GM21619 (cell line): Measurements from ENCODE around the gene ZNF808.
"Not testable (repeated sequence)": the region's sequence is repeated elsewhere in the genome, so short reads cannot be mapped to it uniquely, and the experiment has no call there.

Experiments
- ATAC-seq: cut with Tn5 transposase; IDR thresholded peaks from one replicate; pipeline ENCODE4 v1.9.1; 2021; ENCODE audit not compliant: unreplicated experiment

Gene ZNF808

GRCh38 chr19:52527134-52527955 is at the start of gene ZNF808:
TSS of gene ZNF808 (plus strand) at chr19:52527668. CDS start at chr19:52543285, 15,617 bp downstream.
- ATAC-seq = peak; percentile 77

- not testable (repeated sequence) for ATAC-seq
These were observed 43.2 kb upstream of the ZNF808 start for GRCh38 chr19:52484111-52484743.

DNA sequence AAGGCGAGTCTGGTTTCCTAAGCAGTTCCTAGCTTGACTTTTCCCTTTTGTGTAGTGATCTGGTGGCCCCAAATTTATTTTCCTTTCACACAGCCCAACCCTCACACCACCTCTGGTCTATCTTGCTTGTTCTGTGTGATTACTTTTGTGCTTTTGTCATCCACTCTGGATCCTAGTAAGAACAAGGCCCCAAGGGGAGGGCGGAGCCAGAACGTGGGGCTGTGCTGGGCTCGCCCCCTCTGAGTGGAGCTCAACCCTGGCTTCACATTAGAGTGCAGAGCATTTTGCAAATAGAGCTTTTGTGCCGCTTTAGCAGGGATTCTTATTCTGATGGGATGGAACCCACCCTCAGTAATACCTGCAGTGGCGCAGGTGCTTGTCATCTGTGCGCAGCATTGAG is 42.4 kb upstream of the ZNF808 start:
- ATAC-seq = not testable (repeated sequence)

GRCh38 chr19:52485561-52486240 is 41.8 kb upstream of the ZNF808 start:
- not testable (repeated sequence) for ATAC-seq

DNA sequence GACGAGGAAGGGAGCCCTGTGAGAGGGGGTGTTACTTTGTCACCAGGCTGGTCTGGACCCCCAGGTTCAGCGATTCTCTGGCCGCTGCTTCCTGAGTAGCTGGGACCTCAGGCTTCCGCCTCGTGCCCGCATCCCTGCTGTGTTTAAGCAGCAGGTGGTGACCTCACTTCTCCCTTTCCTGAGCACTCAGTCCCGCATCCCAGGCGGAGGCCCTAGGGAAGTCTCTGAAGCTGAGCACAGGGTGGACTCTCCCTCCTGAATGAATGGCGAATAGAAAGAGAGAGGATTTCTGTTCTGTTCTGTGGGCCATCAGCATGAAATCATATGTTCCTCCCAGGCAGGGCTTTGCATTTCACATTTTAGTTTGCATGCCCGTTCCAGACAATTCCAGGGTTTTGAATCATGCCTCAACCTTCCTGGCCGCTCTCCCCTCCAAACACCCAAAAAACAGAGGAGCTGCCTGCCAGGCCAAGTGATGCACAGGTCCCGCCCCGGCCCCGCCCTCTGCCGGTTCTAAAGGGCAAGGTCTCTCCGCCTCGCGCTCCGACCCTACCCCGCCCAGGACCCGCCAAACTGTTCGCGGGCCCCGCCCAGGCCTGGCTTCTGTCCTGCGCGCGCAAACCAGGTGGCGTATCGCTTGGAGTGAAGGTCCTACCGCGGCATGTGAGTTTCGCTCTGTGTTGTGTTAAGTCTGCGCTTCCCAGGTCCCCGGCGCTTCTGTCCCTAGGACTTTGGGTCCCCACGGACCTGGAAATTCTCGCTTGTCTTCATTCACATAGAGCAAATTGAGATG is 35.1 kb upstream of the ZNF808 start:
- ATAC-seq = no peak

DNA sequence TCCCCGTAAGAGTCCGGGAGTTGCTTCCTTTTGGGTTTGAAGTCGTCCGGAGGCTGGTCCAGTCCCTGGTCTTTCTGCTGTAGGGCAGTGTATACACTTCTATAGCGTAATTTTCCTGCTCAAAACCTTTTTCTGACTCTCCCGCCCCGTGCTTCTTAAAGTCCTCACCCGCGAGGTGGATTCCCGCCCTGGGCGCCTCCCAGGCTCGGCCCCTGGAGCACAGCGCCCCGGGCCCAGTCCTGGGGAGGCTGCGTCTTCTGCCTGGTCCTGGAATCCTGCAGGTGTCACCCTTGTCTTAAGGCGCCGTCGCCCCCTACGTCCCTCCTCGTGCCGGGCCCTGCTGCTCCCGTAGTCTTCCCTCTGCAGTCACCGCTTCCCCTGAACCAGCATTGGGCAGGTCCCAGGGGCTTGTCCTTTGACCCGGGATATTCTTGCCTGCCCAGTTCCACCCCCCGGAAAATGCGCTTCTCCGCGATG is 34.4 kb upstream of the ZNF808 start:
- no peak for ATAC-seq

DNA sequence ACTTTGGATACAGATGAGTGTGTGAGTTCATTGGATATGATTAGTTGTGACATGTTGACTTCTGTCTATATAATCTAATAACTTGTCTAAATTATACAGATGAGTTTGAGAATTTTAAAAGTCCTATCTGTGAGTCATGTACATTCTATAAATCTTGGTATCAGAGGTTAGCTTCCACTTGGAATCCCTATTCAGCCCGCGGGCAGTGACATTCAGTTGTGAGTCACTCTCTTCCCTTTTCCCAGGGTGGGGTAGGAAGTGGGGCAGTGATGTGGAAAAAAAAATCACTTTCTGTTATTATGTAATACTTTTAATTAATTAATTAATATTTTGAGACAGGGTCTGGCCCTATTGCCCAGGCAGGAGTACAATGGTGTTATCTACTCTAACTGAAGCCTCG is 33.0 kb upstream of the ZNF808 start:
- no peak for ATAC-seq

DNA sequence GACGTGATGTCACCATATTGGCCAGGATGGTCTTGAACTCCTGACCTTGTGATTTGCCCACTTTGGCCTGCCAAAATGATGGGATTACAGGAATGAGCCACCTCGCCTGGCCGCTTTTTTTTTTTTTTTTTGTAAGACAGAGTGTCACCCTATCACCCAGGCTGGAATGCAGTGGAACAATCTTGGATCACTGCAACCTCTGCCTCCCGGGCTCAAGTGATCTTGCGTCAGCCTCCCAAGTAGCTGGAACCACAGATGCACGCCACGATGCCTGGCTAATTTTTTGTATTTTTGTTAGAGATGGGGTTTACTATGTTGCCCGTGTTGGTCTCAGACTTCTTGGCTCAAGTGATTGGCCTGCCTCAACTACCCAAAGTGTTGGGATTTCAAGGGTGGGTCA is 28.9 kb upstream of the ZNF808 start:
- no peak for ATAC-seq

GRCh38 chr19:52500474-52500873 is 27.0 kb upstream of the ZNF808 start:
- ATAC-seq = not testable (repeated sequence)

DNA sequence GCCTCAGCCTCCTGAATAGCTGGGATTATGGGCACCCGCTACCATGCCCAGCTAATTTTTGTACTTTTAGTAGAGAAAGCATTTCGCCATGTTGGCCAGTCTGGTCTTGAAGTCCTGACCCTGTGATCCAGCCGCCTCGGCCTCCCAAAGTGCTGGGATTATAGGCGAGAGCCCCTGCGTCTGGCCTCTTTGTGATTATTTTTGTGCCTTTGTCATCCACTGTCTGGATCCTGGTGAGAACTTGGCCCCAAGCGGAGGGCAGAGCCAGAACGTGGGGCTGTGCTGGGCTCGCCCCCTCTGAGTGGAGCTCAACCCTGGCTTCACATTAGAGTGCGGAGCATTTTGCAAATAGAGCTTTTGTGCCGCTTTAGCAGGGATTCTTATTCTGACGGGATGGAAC is 26.5 kb upstream of the ZNF808 start:
- not testable (repeated sequence) for ATAC-seq

- no peak for ATAC-seq
These were observed 20.2 kb upstream of the ZNF808 start for GRCh38 chr19:52507266-52507665.

- no peak for ATAC-seq
These were observed 11.3 kb upstream of the ZNF808 start for GRCh38 chr19:52516191-52516590.

- ATAC-seq = no peak
These were observed 8.8 kb upstream of the ZNF808 start for GRCh38 chr19:52518646-52519045.

GRCh38 chr19:52519175-52519574 is 8.3 kb upstream of the ZNF808 start:
- ATAC-seq = not testable (repeated sequence)

DNA sequence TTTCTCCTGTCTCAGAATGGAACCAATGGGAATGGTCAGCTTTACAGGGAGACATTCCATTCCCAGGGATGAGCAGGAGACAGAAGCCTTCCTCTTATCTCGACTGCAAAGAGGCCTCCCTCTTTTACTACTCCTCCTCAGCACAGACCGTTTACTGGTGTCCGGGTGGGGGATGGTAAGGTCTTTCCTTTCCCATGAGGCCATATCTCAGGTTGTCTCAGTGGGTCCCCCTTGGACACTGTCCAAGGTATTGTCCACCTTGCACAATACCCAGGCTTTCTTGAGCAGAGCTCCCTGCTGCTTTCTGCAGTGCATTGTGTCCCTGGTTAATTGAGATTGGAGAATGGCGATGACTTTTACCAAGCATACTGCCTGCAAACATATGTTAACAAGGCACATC is 7.5 kb upstream of the ZNF808 start:
- no peak for ATAC-seq

- no peak for ATAC-seq
These were observed 4.9 kb upstream of the ZNF808 start for GRCh38 chr19:52522551-52522950.

- ATAC-seq = no peak
These were observed 3.4 kb upstream of the ZNF808 start for GRCh38 chr19:52524086-52524485.

- peak; percentile 8 for ATAC-seq
These were observed 486 bp downstream of the ZNF808 start for GRCh38 chr19:52527956-52528351.

DNA sequence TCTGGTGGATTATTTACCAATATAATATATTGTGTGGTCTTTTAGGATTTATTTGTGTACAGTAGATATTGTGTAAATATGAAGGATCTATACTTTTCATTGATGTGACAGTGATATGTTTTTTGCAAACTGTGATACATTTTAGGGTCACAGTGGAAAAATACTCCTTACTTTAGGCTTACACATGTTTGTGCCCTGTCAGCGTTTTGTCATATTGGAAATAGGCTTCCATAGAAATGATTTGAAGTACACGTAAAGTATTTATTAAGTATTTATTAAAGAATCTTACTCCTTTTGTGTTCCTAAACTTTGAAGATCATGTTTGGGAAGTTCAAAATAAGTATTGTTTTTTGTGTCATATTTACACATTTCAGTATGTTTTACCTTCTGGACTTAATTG is 5.0 kb downstream of the ZNF808 start:
- no peak for ATAC-seq

DNA sequence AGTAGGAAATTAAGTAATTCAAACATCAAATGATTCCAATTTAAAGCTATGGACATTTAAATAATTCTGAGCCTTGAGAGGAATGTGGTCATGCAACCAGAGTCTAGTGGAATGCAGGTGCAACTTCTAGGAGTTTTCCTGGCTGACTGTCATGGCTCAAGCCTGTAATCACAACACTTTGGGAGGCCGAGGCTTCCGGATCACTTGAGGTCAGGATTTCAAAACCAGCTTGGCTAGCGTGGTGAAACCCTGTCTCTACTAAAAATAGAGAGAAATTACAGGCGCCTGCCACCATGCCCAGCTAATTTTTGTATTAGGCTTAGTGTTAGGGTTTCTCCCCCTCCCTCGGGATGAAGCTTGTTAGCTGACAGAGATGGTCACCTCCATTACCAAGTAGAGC is 6.4 kb downstream of the ZNF808 start:
- no peak for ATAC-seq

DNA sequence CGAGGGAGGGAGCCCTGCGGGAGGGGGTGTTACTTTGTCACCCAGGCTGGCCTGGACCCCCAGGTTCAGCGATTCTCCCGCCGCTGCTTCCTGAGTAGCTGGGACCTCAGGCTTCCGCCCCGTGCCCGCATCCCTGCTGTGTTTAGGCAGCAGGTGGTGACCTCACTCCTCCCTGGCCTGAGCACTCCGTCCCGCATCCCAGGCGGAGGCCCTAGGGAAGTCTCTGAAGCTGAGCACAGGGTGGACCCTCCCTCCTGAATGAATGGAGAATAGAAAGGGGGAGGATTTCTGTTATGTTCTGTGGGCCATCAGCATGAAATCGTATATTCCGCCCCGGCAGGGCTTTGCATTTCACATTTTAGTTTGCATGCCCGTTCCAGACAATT is 7.9 kb downstream of the ZNF808 start:
- ATAC-seq = not testable (repeated sequence)
